ENCODE results near the gene EIF5A2. TPM values are rescaled to one million over a fixed set of nuclear protein-coding genes. Genes with fewer than 3 reads are reported as not detected.
"Not testable (repeated sequence)": the region's sequence is repeated elsewhere in the genome, so short reads cannot be mapped to it uniquely, and the experiment has no call there.

The EIF5A2 gene
- total RNA-seq, 4 donors from 2014 or later = 1.8 to 37.4 (median 3.3) TPM

GRCh38 chr3:170893895-170894294 is 14.5 kb downstream of the EIF5A2 start:
- H3K4me1 ChIP-seq = no peaks in the 10 kb centered on the region
- 88 to 97% methylated on average over 1 to 8 of the region's 8 CpGs for WGBS, 2 donors (ENCODE audit: low coverage in 1 of 2)
- TF ChIP-seq POLR2A (IDR thresholded peaks at IDR 0.05) (no peak), EP300 (IDR thresholded peaks at IDR 0.05; ENCODE audit: low read depth) (no peak)
- H3K27me3 ChIP-seq = no peaks in the 10 kb centered on the region
- in situ Hi-C loops (cut with MboI; ENCODE audit: low pct_ligation_motif_present in 1 of 4, low pct_unique_long_range_greater_than_20kb in 1 of 4, low sequenced_read_pairs in 3 of 4) = no loop called here
- H3K36me3 ChIP-seq = no peaks in the 10 kb centered on the region
- no peak overlapping the region for H3K4me3 ChIP-seq
- intact Hi-C loops (cut with DNase I; ENCODE audit: low total_unique reads) = no loop called here
- no peaks in the 10 kb centered on the region for H3K9me3 ChIP-seq
- no peak overlapping the region for H3K27ac ChIP-seq
- DNase-seq = no peak

- no peak for TF ChIP-seq CTCF (IDR thresholded peaks at IDR 0.05)
- TF ChIP-seq POLR2AphosphoS5 (IDR thresholded peaks at IDR 0.05) = no peak
- TF ChIP-seq EP300 (IDR thresholded peaks at IDR 0.05; ENCODE audit: low read depth) = no peak
- no peak for TF ChIP-seq POLR2A (IDR thresholded peaks at IDR 0.05)
- Histone ChIP-seq H3K4me3 (no peak overlapping the region), H3K9me3 (no peaks in the 10 kb centered on the region), H3K36me3 (no peaks in the 10 kb centered on the region), H3K4me1 (no peaks in the 10 kb centered on the region), H3K27ac (no peak overlapping the region), H3K27me3 (no peaks in the 10 kb centered on the region)
- intact Hi-C loops (cut with DNase I; ENCODE audit: low total_unique reads) (no loop called here), in situ Hi-C loops (cut with MboI; ENCODE audit: low pct_ligation_motif_present in 1 of 4, low pct_unique_long_range_greater_than_20kb in 1 of 4, low sequenced_read_pairs in 3 of 4) (no loop called here)
- 64 to 79% methylated on average over 1 of the region's 1 CpG for WGBS, 2 donors (ENCODE audit: low coverage in 1 of 2)
- no peak for DNase-seq
Observed at GRCh38 chr3:170889630-170890029, 18.8 kb downstream of the EIF5A2 start.

- Histone ChIP-seq H3K4me3 (no peak overlapping the region), H3K9me3 (no peaks in the 10 kb centered on the region), H3K4me1 (no peaks in the 10 kb centered on the region), H3K36me3 (no peaks in the 10 kb centered on the region), H3K27ac (no peak overlapping the region), H3K27me3 (no peaks in the 10 kb centered on the region)
- intact Hi-C loops (cut with DNase I; ENCODE audit: low total_unique reads) = no loop called here
- in situ Hi-C loops (cut with MboI; ENCODE audit: low pct_ligation_motif_present in 1 of 4, low pct_unique_long_range_greater_than_20kb in 1 of 4, low sequenced_read_pairs in 3 of 4) = no loop called here
- no peak for DNase-seq
- TF ChIP-seq POLR2A (IDR thresholded peaks at IDR 0.05) (no peak), CTCF (IDR thresholded peaks at IDR 0.05) (no peak), EP300 (IDR thresholded peaks at IDR 0.05; ENCODE audit: low read depth) (no peak), POLR2AphosphoS5 (IDR thresholded peaks at IDR 0.05) (no peak)
Observed at GRCh38 chr3:170889132-170889531, 19.3 kb downstream of the EIF5A2 start.

- DNase-seq; H3K4me3 ChIP-seq; in situ Hi-C loops (cut with MboI; ENCODE audit: low pct_ligation_motif_present in 1 of 4, low pct_unique_long_range_greater_than_20kb in 1 of 4, low sequenced_read_pairs in 3 of 4); H3K9me3 ChIP-seq; intact Hi-C loops (cut with DNase I; ENCODE audit: low total_unique reads); H3K36me3 ChIP-seq; H3K4me1 ChIP-seq; H3K27ac ChIP-seq; H3K27me3 ChIP-seq: not testable (repeated sequence)
- 96 to 100% methylated on average over 1 to 20 of the region's 24 CpGs for WGBS, 2 donors (ENCODE audit: low coverage in 1 of 2)
Observed at GRCh38 chr3:170884109-170884930, 24.1 kb downstream of the EIF5A2 start.

- DNase-seq; H3K27ac ChIP-seq; H3K9me3 ChIP-seq; H3K4me1 ChIP-seq; H3K27me3 ChIP-seq; H3K4me3 ChIP-seq; in situ Hi-C loops (cut with MboI; ENCODE audit: low pct_ligation_motif_present in 1 of 4, low pct_unique_long_range_greater_than_20kb in 1 of 4, low sequenced_read_pairs in 3 of 4); intact Hi-C loops (cut with DNase I; ENCODE audit: low total_unique reads); H3K36me3 ChIP-seq: not testable (repeated sequence)
- WGBS, 2 donors (ENCODE audit: low coverage in 1 of 2) = 100% methylated on average over 3 of the region's 5 CpGs; no CpG with 5 or more reads in 1 of the 2 donors
Observed at GRCh38 chr3:170878688-170879087, 29.7 kb downstream of the EIF5A2 start.

GRCh38 chr3:170877311-170877710 is 31.1 kb downstream of the EIF5A2 start:
- H3K4me1 ChIP-seq; intact Hi-C loops (cut with DNase I; ENCODE audit: low total_unique reads); H3K4me3 ChIP-seq; H3K36me3 ChIP-seq; H3K9me3 ChIP-seq; H3K27ac ChIP-seq; H3K27me3 ChIP-seq; in situ Hi-C loops (cut with MboI; ENCODE audit: low pct_ligation_motif_present in 1 of 4, low pct_unique_long_range_greater_than_20kb in 1 of 4, low sequenced_read_pairs in 3 of 4); DNase-seq: not testable (repeated sequence)
- 93 to 97% methylated on average over 6 of the region's 6 CpGs for WGBS, 2 donors (ENCODE audit: low coverage in 1 of 2)

Data from transverse colon (tissue), 4 donors.